HG03175 (cell line): Measurements from ENCODE around the gene RAD51B.

Source experiments
- ATAC-seq: cut with Tn5 transposase; IDR thresholded peaks from one replicate; pipeline ENCODE4 v1.9.1; 2021; ENCODE audit warnings: mild to moderate bottlenecking, moderate library complexity; ENCODE audit not compliant: unreplicated experiment

RAD51B gene

DNA sequence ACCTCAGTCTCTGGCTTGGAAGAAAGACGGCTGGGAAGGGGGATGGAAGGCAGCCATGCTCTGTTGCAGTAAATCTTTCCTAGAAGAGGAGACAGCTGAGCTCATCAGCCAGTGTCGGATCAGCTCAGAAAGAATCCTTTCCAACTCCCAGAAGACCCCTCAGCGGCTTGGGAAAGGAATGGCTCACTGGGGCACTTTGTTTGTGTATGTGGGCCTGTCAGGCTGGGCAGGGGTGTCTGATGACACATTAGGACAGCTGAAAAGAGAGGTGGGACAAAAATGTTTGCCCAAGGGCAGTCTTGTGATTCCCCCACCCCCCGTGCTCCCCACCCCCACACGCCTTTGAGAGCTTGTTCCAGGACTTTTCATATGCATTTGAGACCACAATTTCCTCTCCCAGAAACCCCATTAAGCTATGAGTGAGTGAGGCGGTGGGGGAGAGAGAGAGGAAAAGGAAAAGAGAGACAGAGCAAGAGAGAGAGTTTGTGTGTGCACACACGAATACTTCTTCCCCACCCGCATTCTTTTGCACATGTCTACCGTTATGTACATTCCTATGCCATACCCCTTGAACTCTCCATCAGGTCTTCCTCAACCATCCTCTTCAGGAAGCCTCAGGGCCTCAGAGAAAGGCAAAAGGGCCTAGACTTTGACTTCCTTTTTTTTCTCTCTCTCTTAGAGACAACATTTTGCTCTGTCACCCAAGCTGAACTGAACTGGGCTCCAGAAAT lies 774.4 kb downstream of the RAD51B start:
- ATAC-seq = no peak

DNA sequence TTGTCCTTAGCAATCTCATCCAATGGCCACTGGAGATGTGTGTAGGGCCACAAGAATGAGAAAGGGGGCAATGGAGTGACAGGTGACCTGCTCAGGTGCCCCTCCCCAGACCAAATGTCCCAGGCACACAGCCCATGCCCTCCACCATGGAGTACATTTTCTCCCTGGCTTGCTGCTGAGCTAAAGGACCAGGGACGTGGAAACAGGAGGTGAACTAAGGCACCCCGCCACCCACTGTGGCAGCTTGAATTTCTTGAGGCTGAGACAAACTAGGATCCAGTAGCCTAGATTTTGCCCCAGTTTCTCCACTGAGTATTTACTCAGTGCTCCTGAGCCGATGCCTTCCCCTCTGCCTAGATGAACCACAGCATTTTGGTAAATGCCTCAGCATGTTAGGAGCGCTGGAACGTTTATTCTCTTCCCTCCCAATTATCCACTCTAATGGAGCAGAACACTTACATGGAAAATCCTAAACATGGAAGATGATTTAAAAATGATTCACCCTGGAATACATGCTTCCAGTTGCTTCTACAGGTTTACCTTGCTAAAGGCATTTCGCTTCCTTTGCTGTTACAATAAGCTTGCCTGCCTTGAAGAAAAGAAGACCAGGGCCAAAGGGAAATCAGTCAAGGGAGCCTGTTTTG lies 775.3 kb downstream of the RAD51B start:
- ATAC-seq = no peak

DNA sequence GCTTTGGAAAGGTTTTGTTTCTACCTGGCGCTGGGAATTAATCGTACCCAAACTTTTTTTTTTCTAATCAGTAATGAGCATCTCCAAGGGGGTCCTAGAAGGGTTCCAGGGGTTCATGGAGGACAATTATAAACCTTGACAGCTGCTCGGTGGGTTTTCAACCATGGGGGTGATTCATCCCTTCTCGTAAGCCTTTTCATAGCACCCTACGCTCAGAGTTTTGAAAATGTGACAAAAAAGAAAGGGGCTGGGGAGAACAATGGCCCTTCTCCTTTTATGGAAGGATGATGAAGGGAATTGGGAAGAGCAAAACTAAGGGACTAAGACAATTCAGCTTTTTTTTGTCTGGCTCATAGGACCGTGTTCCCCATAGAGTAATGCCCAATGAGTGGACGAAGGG lies 776.6 kb downstream of the RAD51B start:
- ATAC-seq = no peak

- no peak for ATAC-seq
Measured at GRCh38 chr14:68596701-68597100, 777.1 kb downstream of the RAD51B start.

DNA sequence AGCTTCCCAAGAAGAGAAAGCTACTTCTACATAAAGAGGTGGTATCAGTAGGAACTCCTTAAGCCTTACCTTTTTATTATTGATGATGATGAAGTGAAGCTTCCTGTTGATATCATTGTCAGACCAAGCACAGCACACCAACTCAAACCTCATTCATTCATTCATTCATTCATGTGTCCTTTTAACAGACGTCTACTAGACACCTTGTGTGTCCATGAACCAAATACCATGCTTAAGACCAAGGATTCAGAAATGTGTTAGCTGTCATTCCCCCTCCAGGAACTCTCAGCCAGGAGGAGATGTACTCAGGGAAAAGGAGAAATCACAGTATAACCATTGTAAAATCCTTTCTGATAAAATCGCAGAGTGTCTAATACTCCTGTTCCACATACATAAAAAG lies 778.5 kb downstream of the RAD51B start:
- ATAC-seq = no peak

- ATAC-seq = no peak
Measured at GRCh38 chr14:68598621-68599447, 779.3 kb downstream of the RAD51B start.

DNA sequence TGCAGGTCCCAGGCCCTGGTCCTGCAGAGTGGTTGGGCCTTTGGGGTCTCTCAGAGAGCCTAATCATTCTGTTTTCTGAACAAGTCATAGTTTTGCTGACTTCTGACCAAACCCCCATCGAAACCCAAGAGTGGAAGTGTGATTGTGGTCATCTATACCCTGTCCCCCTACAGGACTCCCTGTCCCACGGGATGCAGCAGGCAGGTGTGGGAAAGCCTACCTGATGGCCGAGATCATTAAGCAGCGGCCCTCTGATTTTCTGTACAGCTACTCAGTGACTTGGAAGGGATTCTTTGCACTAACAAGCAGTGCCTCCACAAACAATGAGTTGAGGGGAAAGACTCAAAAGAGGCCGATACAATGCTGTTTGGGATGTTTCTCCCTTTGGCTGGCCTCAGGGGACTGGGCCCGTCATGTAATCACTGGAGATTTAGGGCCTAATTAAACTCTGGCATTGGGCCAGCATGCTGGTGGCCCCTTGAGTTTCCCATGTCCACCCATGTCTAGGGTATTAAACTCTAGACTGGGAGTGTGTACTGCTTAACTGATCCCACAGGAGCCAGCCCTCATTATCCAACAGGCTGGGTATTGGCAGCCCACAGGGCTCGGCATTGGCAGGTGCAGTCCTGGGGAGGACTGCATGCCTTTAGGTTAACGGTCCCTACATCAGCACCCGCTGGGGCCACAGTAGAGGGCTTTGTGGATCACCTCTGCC lies 780.5 kb downstream of the RAD51B start:
- ATAC-seq = no peak

DNA sequence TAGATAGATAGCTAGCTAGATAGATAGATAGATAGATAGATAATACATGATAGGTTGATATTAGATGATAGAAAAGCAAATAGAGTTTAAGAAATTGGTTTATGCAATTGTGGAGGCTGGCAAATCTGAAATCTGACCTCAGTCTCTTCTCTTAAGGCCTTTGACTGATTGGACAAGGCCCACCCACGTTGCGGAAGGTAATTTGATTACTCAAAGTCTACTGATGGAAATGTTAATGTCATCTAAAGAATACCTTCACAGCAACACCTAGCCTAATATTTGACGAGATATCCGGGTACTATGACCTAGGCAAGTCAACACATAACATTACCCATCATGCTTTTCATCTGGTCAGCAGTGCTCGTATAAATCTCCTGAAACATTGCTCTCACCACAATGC lies 782.9 kb downstream of the RAD51B start:
- ATAC-seq = no peak

DNA sequence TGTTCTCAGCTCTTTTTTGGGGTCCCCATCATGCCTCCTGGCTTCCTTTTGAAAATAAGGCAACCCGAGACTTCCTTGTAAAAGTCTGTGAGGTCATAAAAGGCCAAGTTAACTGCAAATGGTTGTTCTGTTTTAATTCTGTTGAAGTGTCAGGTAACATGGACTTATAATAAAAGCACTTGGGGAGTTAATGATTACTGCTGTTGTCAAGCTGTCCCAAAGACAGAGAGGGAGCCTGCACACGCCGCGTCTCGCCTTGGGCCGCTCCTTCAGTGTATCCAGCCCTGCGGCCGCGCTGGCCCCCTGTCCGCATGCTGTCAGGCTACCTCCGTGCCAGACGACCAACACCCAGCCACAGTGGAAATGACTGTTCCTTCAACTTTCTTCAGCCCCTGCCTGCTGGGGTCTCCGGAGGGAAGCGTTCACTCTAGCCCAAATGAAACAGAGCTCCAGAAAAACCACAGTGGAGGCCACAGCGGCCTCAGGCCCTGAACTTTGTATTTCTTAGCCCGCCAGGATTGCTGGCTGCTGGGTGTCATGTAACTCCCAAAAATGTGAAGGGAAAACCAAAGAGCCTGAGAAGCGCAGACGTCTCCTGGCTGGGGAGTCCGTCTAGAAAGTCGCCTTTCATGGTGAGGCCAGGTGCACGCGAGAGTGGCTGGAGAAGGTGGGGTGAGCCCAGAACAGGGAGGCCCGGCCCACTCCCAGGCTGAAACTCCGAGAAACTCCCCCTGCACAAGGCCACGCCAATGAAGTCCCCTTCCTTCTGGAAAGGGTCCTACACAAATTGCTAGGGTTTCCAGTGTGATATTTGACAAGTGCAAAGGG lies 784.2 kb downstream of the RAD51B start:
- no peak for ATAC-seq

DNA sequence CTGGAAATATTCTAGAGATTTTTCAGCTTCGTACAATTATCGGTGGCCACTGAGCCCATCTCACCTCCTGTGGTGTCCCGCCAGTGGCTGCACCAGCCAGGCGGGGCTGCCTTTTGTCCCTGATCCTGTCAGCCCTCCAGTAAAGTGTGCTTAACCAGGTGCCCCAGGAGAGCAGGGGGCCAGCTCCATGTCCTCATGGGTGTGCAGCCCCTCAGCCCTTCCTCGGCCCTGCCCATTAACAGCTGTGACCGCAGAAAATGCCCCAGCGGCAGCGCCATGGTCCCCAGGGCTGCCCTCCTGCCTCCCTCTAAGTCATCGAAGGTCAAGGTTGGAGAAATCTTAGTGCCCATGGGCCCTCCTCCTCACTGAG lies 784.8 kb downstream of the RAD51B start:
- ATAC-seq = no peak

GRCh38 chr14:68604822-68605221 lies 785.2 kb downstream of the RAD51B start:
- ATAC-seq = no peak

GRCh38 chr14:68606176-68606575 lies 786.6 kb downstream of the RAD51B start:
- no peak for ATAC-seq

- no peak for ATAC-seq
Measured at GRCh38 chr14:68606644-68607043, 787.1 kb downstream of the RAD51B start.

- ATAC-seq = no peak
Measured at GRCh38 chr14:68607081-68607866, 787.7 kb downstream of the RAD51B start.

DNA sequence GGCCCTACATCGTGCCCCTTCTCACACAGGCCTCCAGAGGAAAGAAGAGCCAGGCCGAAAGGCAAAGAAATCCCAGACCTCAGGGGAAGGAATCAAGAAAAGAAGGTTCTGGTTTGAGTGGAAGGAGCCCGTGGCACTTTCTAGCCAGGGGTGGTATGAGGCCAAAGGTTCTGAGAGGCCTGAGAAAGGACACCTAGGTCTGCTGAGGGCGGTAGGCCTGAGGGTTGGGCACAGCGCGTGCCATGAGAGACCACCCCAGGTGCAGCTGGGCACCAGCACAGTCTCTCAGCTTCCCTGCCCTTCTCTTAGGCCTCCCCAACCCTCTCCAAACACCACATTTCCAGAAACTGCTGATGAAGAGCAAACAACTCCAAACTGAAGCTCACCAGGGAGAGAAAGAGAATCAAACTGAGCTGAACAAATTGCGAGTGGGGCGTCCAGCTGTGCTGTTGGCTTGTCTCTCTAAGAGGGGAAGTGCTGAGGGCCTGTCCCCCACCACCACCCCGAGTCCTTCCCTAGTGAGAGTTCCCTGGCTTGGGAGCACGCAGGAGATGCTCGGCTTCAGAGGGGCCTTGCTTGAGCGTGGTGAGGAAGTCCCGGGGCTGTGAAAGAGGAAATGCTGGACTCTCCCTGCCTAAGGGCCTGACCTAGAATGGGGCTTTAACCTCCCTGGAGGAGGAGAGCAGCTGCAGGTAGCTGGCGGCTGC lies 788.4 kb downstream of the RAD51B start:
- no peak for ATAC-seq

DNA sequence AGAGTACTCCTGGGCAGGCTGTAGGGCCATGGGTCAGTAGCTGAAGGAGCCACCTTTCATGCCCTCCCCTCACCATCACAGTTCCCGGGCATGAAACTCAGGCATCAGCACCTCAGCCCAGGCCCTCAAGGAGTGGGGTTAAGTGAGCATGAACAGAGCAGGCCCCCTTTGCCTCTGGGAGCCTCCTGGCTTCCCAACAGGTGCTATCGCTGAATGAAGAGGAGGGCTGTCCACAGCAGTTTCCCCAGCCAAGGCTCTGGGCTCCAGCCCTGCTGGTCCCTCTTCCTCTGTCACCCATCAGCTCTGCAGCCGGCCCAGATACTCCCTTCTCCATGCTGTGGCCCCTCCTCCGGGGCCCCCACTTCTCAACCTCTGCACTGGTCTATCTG lies 789.0 kb downstream of the RAD51B start:
- no peak for ATAC-seq

- ATAC-seq = no peak
Measured at GRCh38 chr14:68609012-68609411, 789.4 kb downstream of the RAD51B start.

- ATAC-seq = no peak
Measured at GRCh38 chr14:68610251-68610793, 790.7 kb downstream of the RAD51B start.

GRCh38 chr14:68611599-68611998 lies 792.0 kb downstream of the RAD51B start:
- no peak for ATAC-seq
